Peyer's patch (tissue), 4 donors: Measurements from ENCODE around the gene LRRTM2.

Experiments
- CTCF ChIP-seq, 6 experiments: fragments of 450-650 bp in 4 of 6; fragments of 200-600 bp in 2 of 6; sonication (generic) in 1 of 6; IDR thresholded peaks; one replicate each; pipeline ENCODE4 v1.5.1; 2017 to 2019; ENCODE audit warnings: antibody characterized with exemption in 6 of 6, mild to moderate bottlenecking in 3 of 6, moderate library complexity in 1 of 6
- POLR2A ChIP-seq, 2 donors: fragments of 450-650 bp; IDR thresholded peaks; one replicate each; pipeline ENCODE4 v1.5.1; 2017; ENCODE audit warnings: antibody characterized with exemption in 2 of 2, mild to moderate bottlenecking in 2 of 2, moderate library complexity in 2 of 2

- no peak for TF ChIP-seq POLR2A (IDR thresholded peaks at IDR 0.05)
- no peak for TF ChIP-seq CTCF (IDR thresholded peaks at IDR 0.05)
Measured at GRCh38 chr5:138884554-138884953, 9.4 kb upstream of the LRRTM2 start.
